Naive thymus-derived CD4-positive, alpha-beta T cell (primary cell): ENCODE results near the gene TCF7L2. TPM values are rescaled to one million over a fixed set of nuclear protein-coding genes. Genes with fewer than 3 reads are reported as not detected.

Experiments used
- ATAC-seq: fragments of 150-1000 bp; cut with Tn5 transposase; 2 replicates; pipeline ENCODE4 v1.10.0; 2021; ENCODE audit warnings: mild to moderate bottlenecking, moderate library complexity
- CTCF ChIA-PET: fragments of 350-600 bp; sonication (Branson Sonifier 250); formaldehyde crosslinking; loops from one replicate; lab custom pipeline; 2021; ENCODE audit warnings: antibody characterized with exemption; lab: Charles Lee
- POLR2A ChIA-PET: fragments of 350-600 bp; sonication (Branson Sonifier 250); formaldehyde crosslinking; loops from one replicate; lab custom pipeline; 2021; ENCODE audit warnings: antibody characterized with exemption, inconsistent platforms; lab: Charles Lee
- DNase-seq, 9 donors: peaks; one replicate each; pipeline versions ENCODE4 v3.0.0 to v3.0.0-alpha.2; 2020 to 2022; ENCODE audit warnings: mixed read lengths in 1 of 9
- H3K27ac ChIP-seq: one replicate; pipeline ENCODE4 v1.7.0; 2013; ENCODE audit warnings: mild to moderate bottlenecking, low read depth, low read length, moderate library complexity
- H3K27me3 ChIP-seq, 2 donors: one replicate each; pipeline ENCODE4 v1.7.0; 2013; ENCODE audit warnings: low read length in 2 of 2, mild to moderate bottlenecking in 2 of 2, moderate library complexity in 2 of 2; ENCODE audit not compliant: control insufficient read depth in 2 of 2, insufficient read depth in 2 of 2
- H3K36me3 ChIP-seq, 3 experiments: 1 replicate in 2 of 3; 2 replicates in 1 of 3; pipeline ENCODE4 v1.7.0; 2013; ENCODE audit warnings: low read length in 3 of 3, mild to moderate bottlenecking in 3 of 3, moderate library complexity in 1 of 3; ENCODE audit not compliant: insufficient read depth in 3 of 3, control insufficient read depth in 2 of 3
- H3K4me1 ChIP-seq, 2 donors: one replicate each; pipeline ENCODE4 v1.7.0; 2013; ENCODE audit warnings: low read length in 2 of 2, mild to moderate bottlenecking in 2 of 2, moderate library complexity in 1 of 2; ENCODE audit not compliant: control insufficient read depth in 2 of 2, insufficient read depth in 2 of 2
- H3K4me3 ChIP-seq: 2 replicates; pipeline ENCODE4 v1.7.0; 2013; ENCODE audit warnings: mild to moderate bottlenecking, low read length
- H3K9me3 ChIP-seq, 3 experiments: 1 replicate in 2 of 3; 2 replicates in 1 of 3; pipeline ENCODE4 v1.7.0; 2013; ENCODE audit warnings: low read length in 3 of 3; ENCODE audit not compliant: control insufficient read depth in 2 of 3
- H3K27ac Mint-ChIP-seq, 9 donors: one replicate each; pipeline ENCODE4 v1.8.0; 2020 to 2022; ENCODE audit warnings: mixed read lengths in 9 of 9, mild to moderate bottlenecking in 8 of 9, moderate library complexity in 5 of 9, inconsistent platforms in 2 of 9
- H3K27me3 Mint-ChIP-seq, 5 donors: one replicate each; pipeline ENCODE4 v1.8.0; 2021 to 2022; ENCODE audit warnings: mixed read lengths in 5 of 5, mild to moderate bottlenecking in 1 of 5
- H3K36me3 Mint-ChIP-seq, 5 donors: one replicate each; pipeline ENCODE4 v1.8.0; 2020 to 2022; ENCODE audit warnings: mixed read lengths in 5 of 5, mild to moderate bottlenecking in 3 of 5, inconsistent platforms in 1 of 5
- H3K4me1 Mint-ChIP-seq, 7 donors: one replicate each; pipeline ENCODE4 v1.8.0; 2020 to 2022; ENCODE audit warnings: mixed read lengths in 7 of 7, mild to moderate bottlenecking in 3 of 7, inconsistent platforms in 1 of 7
- H3K4me3 Mint-ChIP-seq, 10 donors: one replicate each; pipeline ENCODE4 v1.8.0; 2020 to 2022; ENCODE audit warnings: mild to moderate bottlenecking in 10 of 10, mixed read lengths in 10 of 10, moderate library complexity in 6 of 10, inconsistent platforms in 2 of 10
- H3K9me3 Mint-ChIP-seq, 11 donors: one replicate each; pipeline ENCODE4 v1.8.0; 2020 to 2022; ENCODE audit warnings: mixed read lengths in 11 of 11, mild to moderate bottlenecking in 4 of 11, inconsistent platforms in 1 of 11, moderate library complexity in 1 of 11
- intact Hi-C, 2 donors: fragments of 100-400 bp; cut with micrococcal nuclease; formaldehyde crosslinking; loops; one replicate each; pipeline ENCODE4 v1.15.1; 2023
- polyA plus RNA-seq, 2 donors: library from polyadenylated mRNA; unstranded; fragments of 300-500 nt; fragmentation: Illumina TruSeq; gene quantifications; one replicate each; pipeline ENCODE4 v1.2.3, GENCODE V29; 2021
- total RNA-seq, 6 experiments: library from RNA in 5 of 6; stranded (reverse) in 5 of 6; gene quantifications; 1 replicate in 5 of 6; 2 replicates in 1 of 6; pipeline ENCODE4 v1.2.3 and lab custom pipeline; 2021 to 2026

Gene TCF7L2
- total and polyA plus RNA-seq, 7 experiments from 2014 or later: 0.39 to 31.4 (median 3.1) TPM

GRCh38 chr10:113026679-113027078 lies 76.6 kb downstream of the TCF7L2 start:
- DNase-seq: no peak
- Mint-ChIP-seq H3K27ac (no peak overlapping the region), H3K27me3 (peaks cover 7 to 27% (median 18%) of the 10 kb centered on the region in 5 donors), H3K4me1 (peaks cover 0 to 4% (median 0%) of the 10 kb centered on the region in 7 donors), H3K4me3 (no peak overlapping the region), H3K36me3 (peaks cover 0 to 12% (median 0%) of the 10 kb centered on the region in 5 donors), H3K9me3 (peaks cover 0 to 5% (median 0%) of the 10 kb centered on the region in 11 donors)
- ChIA-PET POLR2A (no interaction called here), CTCF (no interaction called here)
- H3K27ac ChIP-seq: no peak overlapping the region
- H3K4me1 ChIP-seq: no peaks in the 10 kb centered on the region
- ATAC-seq: no peak
- no peak overlapping the region for H3K4me3 ChIP-seq
- intact Hi-C loops: no loop called here
- H3K36me3 ChIP-seq: no peaks in the 10 kb centered on the region
- H3K9me3 ChIP-seq: no peaks in the 10 kb centered on the region
- H3K27me3 ChIP-seq: no peaks in the 10 kb centered on the region

DNA sequence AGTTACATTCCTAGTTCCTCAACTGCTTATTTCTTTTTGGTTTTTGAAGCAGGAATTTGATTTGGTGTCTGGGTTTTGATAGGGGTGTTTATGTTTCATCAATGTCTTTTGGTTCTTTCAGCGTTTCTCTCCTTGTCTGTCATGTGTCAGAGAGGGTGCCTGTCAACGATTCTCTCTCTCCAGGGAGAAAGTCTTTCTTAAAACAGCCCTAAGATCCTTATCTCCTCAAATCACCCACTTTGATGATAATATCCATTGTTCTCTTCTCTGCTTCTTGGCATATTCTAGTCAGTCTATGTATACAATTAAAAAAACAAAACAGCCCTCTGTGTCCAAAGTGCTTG lies 77.2 kb downstream of the TCF7L2 start:
- peaks cover 7 to 27% (median 18%) of the 10 kb centered on the region in 5 donors for H3K27me3 Mint-ChIP-seq
- peaks cover 0 to 5% (median 0%) of the 10 kb centered on the region in 11 donors for H3K9me3 Mint-ChIP-seq
- ATAC-seq: no peak
- intact Hi-C loops: no loop called here
- Histone ChIP-seq H3K27me3 (no peaks in the 10 kb centered on the region), H3K4me1 (no peaks in the 10 kb centered on the region), H3K9me3 (no peaks in the 10 kb centered on the region), H3K36me3 (no peaks in the 10 kb centered on the region), H3K27ac (no peak overlapping the region), H3K4me3 (no peak overlapping the region)
- CTCF ChIA-PET: no interaction called here
- no peak overlapping the region for H3K27ac Mint-ChIP-seq
- no peak overlapping the region for H3K4me3 Mint-ChIP-seq
- no peak for DNase-seq
- POLR2A ChIA-PET: no interaction called here
- H3K36me3 Mint-ChIP-seq: peaks cover 0 to 13% (median 0%) of the 10 kb centered on the region in 5 donors
- H3K4me1 Mint-ChIP-seq: peaks cover 0 to 4% (median 0%) of the 10 kb centered on the region in 7 donors

- Histone ChIP-seq H3K9me3 (no peaks in the 10 kb centered on the region), H3K27me3 (no peaks in the 10 kb centered on the region), H3K4me1 (no peaks in the 10 kb centered on the region), H3K27ac (no peak overlapping the region), H3K36me3 (no peaks in the 10 kb centered on the region), H3K4me3 (no peak overlapping the region)
- H3K9me3 Mint-ChIP-seq: peaks cover 0 to 5% (median 0%) of the 10 kb centered on the region in 11 donors
- CTCF ChIA-PET: no interaction called here
- intact Hi-C loops: no loop called here
- H3K27ac Mint-ChIP-seq: no peak overlapping the region
- ATAC-seq: no peak
- H3K36me3 Mint-ChIP-seq: peaks cover 0 to 13% (median 0%) of the 10 kb centered on the region in 5 donors
- POLR2A ChIA-PET: no interaction called here
- no peak for DNase-seq
- no peak overlapping the region for H3K4me3 Mint-ChIP-seq
- H3K4me1 Mint-ChIP-seq: peaks cover 0 to 4% (median 0%) of the 10 kb centered on the region in 7 donors
- H3K27me3 Mint-ChIP-seq: peaks cover 7 to 27% (median 18%) of the 10 kb centered on the region in 5 donors
Observed at GRCh38 chr10:113027574-113028455, 77.8 kb downstream of the TCF7L2 start.

GRCh38 chr10:113028456-113029440 lies 78.7 kb downstream of the TCF7L2 start:
- Mint-ChIP-seq H3K27me3 (peaks cover 7 to 27% (median 23%) of the 10 kb centered on the region in 5 donors), H3K4me3 (no peak overlapping the region)

GRCh38 chr10:113030453-113030852 lies 80.4 kb downstream of the TCF7L2 start:
- Mint-ChIP-seq H3K27ac (no peak overlapping the region), H3K36me3 (peaks cover 0 to 13% (median 2%) of the 10 kb centered on the region in 5 donors), H3K4me1 (peaks cover 0 to 5% (median 0%) of the 10 kb centered on the region in 7 donors), H3K4me3 (no peak overlapping the region), H3K27me3 (peaks cover 7 to 27% (median 23%) of the 10 kb centered on the region in 5 donors), H3K9me3 (peaks cover 0 to 5% (median 0%) of the 10 kb centered on the region in 11 donors)
- ChIA-PET POLR2A (no interaction called here), CTCF (no interaction called here)
- no peak overlapping the region for H3K27ac ChIP-seq
- DNase-seq: no peak
- H3K36me3 ChIP-seq: no peaks in the 10 kb centered on the region
- intact Hi-C loops: no loop called here
- H3K27me3 ChIP-seq: no peaks in the 10 kb centered on the region
- no peak for ATAC-seq
- H3K4me1 ChIP-seq: no peaks in the 10 kb centered on the region
- H3K4me3 ChIP-seq: no peak overlapping the region
- no peaks in the 10 kb centered on the region for H3K9me3 ChIP-seq

More at GRCh38 chr10:113028456-113029440, 78.7 kb downstream of the TCF7L2 start:
- H3K4me3 ChIP-seq: no peak overlapping the region
- no peak overlapping the region for H3K27ac Mint-ChIP-seq
- no peak for ATAC-seq
- H3K36me3 Mint-ChIP-seq: peaks cover 0 to 13% (median 2%) of the 10 kb centered on the region in 5 donors
- H3K9me3 Mint-ChIP-seq: peaks cover 0 to 5% (median 0%) of the 10 kb centered on the region in 11 donors
- peaks cover 0 to 5% (median 0%) of the 10 kb centered on the region in 7 donors for H3K4me1 Mint-ChIP-seq
- H3K27ac ChIP-seq: no peak overlapping the region
- no peaks in the 10 kb centered on the region for H3K36me3 ChIP-seq
- DNase-seq: no peak
- ChIA-PET CTCF (no interaction called here), POLR2A (no interaction called here)
- no peaks in the 10 kb centered on the region for H3K9me3 ChIP-seq
- intact Hi-C loops: no loop called here
- H3K4me1 ChIP-seq: no peaks in the 10 kb centered on the region
- H3K27me3 ChIP-seq: no peaks in the 10 kb centered on the region

DNA sequence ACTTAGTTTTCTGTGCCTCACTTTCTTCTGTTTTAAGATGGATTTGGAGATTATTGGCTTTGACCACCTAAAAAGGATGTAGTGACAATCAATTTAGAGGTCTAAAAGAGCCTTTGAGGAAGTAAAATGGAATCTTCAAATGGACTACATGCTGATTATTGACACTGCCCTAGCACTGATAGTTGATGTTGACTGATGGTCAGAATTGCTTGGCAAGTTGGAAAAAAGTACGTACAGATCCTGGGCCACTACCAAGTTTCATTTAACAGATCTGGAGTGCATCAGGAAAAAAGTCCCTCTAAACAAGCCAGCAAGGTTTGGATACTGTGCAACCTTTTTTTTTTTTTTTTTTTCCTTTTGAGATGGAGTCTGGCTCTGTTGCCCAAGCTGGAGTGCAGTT lies 81.1 kb downstream of the TCF7L2 start:
- Histone ChIP-seq H3K36me3 (no peaks in the 10 kb centered on the region), H3K27me3 (no peaks in the 10 kb centered on the region), H3K27ac (no peak overlapping the region), H3K9me3 (no peaks in the 10 kb centered on the region), H3K4me3 (no peak overlapping the region), H3K4me1 (no peaks in the 10 kb centered on the region)
- H3K4me3 Mint-ChIP-seq: no peak overlapping the region
- DNase-seq: no peak
- peaks cover 7 to 27% (median 22%) of the 10 kb centered on the region in 5 donors for H3K27me3 Mint-ChIP-seq
- ATAC-seq: no peak
- H3K9me3 Mint-ChIP-seq: peaks cover 0 to 5% (median 0%) of the 10 kb centered on the region in 11 donors
- peaks cover 0 to 5% (median 0%) of the 10 kb centered on the region in 7 donors for H3K4me1 Mint-ChIP-seq
- peaks cover 0 to 13% (median 2%) of the 10 kb centered on the region in 5 donors for H3K36me3 Mint-ChIP-seq
- intact Hi-C loops: no loop called here
- ChIA-PET CTCF (no interaction called here), POLR2A (no interaction called here)
- no peak overlapping the region for H3K27ac Mint-ChIP-seq
